ENCODE results near the gene ADIPOQ.

- TF ChIP-seq, protein P1, sequence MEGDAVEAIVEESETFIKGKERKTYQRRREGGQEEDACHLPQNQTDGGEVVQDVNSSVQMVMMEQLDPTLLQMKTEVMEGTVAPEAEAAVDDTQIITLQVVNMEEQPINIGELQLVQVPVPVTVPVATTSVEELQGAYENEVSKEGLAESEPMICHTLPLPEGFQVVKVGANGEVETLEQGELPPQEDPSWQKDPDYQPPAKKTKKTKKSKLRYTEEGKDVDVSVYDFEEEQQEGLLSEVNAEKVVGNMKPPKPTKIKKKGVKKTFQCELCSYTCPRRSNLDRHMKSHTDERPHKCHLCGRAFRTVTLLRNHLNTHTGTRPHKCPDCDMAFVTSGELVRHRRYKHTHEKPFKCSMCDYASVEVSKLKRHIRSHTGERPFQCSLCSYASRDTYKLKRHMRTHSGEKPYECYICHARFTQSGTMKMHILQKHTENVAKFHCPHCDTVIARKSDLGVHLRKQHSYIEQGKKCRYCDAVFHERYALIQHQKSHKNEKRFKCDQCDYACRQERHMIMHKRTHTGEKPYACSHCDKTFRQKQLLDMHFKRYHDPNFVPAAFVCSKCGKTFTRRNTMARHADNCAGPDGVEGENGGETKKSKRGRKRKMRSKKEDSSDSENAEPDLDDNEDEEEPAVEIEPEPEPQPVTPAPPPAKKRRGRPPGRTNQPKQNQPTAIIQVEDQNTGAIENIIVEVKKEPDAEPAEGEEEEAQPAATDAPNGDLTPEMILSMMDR (IDR thresholded peaks at IDR 0.05): peak in 1 of 3 experiments; percentile 15
- TF ChIP-seq POLR2A (IDR thresholded peaks at IDR 0.05; ENCODE audit: low read depth): peak; percentile 32
Measured at GRCh38 chr3:186826976-186827857, 15.3 kb upstream of the ADIPOQ start.

Data from esophagus muscularis mucosa (tissue), 3 donors.